IMR-90 (cell line): ENCODE data around the gene PLRG1. TPM values are rescaled to one million over a fixed set of nuclear protein-coding genes. Genes with fewer than 3 reads are reported as not detected.

ENCODE experiments used
- ATAC-seq: fragments of 200-7000 bp; cut with Tn5 transposase; 2 replicates; pipeline ENCODE4 v1.9.1; 2020; ENCODE audit warnings: low read depth, mild to moderate bottlenecking, moderate library complexity
- BruUV-seq: library from RNA; stranded (reverse); fragments of 400-500 nt; replicated peaks from 2 replicates; lab custom pipeline; 2021; lab: Mats Ljungman, UMichigan
- CTCF ChIA-PET: fragments of 300-600 bp; formaldehyde crosslinking; extraction: SDS; loops from one replicate; lab custom pipeline; 2021; ENCODE audit warnings: antibody characterized with exemption; lab: Yijun Ruan, JAX
- POLR2A ChIA-PET: fragments of 300-600 bp; sonication (Branson Sonifier 250); formaldehyde crosslinking; loops from one replicate; lab custom pipeline; 2022; ENCODE audit warnings: antibody characterized with exemption; ENCODE audit not compliant: unreplicated experiment; lab: Charles Lee
- DNase-seq: peaks from one replicate; pipeline ENCODE4 v3.0.0; 2013
- H2AFZ ChIP-seq: replicated peaks from 2 replicates; pipeline ENCODE3; 2013; ENCODE audit warnings: low read length, mild to moderate bottlenecking; ENCODE audit not compliant: poor library complexity
- H2AK5ac ChIP-seq: 2 replicates; pipeline ENCODE4 v1.6.1; 2013; ENCODE audit warnings: low read depth, low read length, inconsistent platforms
- H2AK9ac ChIP-seq: replicated peaks from 2 replicates; pipeline ENCODE3; 2013; ENCODE audit warnings: mild to moderate bottlenecking, low read depth, low read length, moderate library complexity; ENCODE audit not compliant: poor library complexity
- H2BK120ac ChIP-seq: 2 replicates; pipeline ENCODE4 v1.6.1; 2013; ENCODE audit warnings: low read depth, low read length, inconsistent platforms
- H2BK15ac ChIP-seq: 3 replicates; pipeline ENCODE4 v1.6.1; 2013; ENCODE audit warnings: low read depth, low read length, inconsistent platforms
- H2BK20ac ChIP-seq: 2 replicates; pipeline ENCODE4 v1.6.1; 2013; ENCODE audit warnings: low read depth, mild to moderate bottlenecking, inconsistent platforms, low read length, moderate library complexity
- H2BK5ac ChIP-seq: 2 replicates; pipeline ENCODE4 v1.6.1; 2013; ENCODE audit warnings: mild to moderate bottlenecking, low read depth, low read length, inconsistent platforms; ENCODE audit not compliant: poor library complexity, severe bottlenecking
- H3K14ac ChIP-seq: replicated peaks from 2 replicates; pipeline ENCODE4 v1.6.1; 2013; ENCODE audit warnings: low read depth, low read length, inconsistent platforms
- H3K18ac ChIP-seq: 2 replicates; pipeline ENCODE4 v1.6.1; 2013; ENCODE audit warnings: low read depth, low read length, control low read depth
- H3K23ac ChIP-seq: 2 replicates; pipeline ENCODE4 v1.6.1; 2013; ENCODE audit warnings: low read depth, low read length, inconsistent platforms
- H3K27ac ChIP-seq: 2 replicates; pipeline ENCODE4 v1.5.1; 2013; ENCODE audit warnings: mild to moderate bottlenecking, control low read depth, low read length; ENCODE audit not compliant: insufficient read depth
- H3K27me3 ChIP-seq: 2 replicates; pipeline ENCODE4 v1.6.1; 2013; ENCODE audit warnings: low read length; ENCODE audit not compliant: control insufficient read depth, insufficient read depth
- H3K36me3 ChIP-seq: 2 replicates; pipeline ENCODE4 v1.6.1; 2013; ENCODE audit warnings: low read length, mixed read lengths; ENCODE audit not compliant: control insufficient read depth, insufficient read depth
- H3K4ac ChIP-seq: 2 replicates; pipeline ENCODE4 v1.6.1; 2013; ENCODE audit warnings: low read depth, low read length, inconsistent platforms
- H3K4me1 ChIP-seq: 2 replicates; pipeline ENCODE4 v1.6.1; 2013; ENCODE audit warnings: low read length, mixed read lengths; ENCODE audit not compliant: control insufficient read depth, insufficient read depth
- H3K4me2 ChIP-seq: 2 replicates; pipeline ENCODE4 v1.6.1; 2013; ENCODE audit warnings: low read depth, mild to moderate bottlenecking, control low read depth, low read length, moderate library complexity
- H3K4me3 ChIP-seq: 2 replicates; pipeline ENCODE4 v1.5.1; 2013; ENCODE audit warnings: low read depth, mild to moderate bottlenecking, control low read depth, low read length, moderate library complexity; ENCODE audit not compliant: insufficient read depth
- H3K56ac ChIP-seq: 2 replicates; pipeline ENCODE4 v1.6.1; 2013; ENCODE audit warnings: low read length, inconsistent platforms; ENCODE audit not compliant: insufficient read depth; ENCODE audit errors: extremely low read depth
- H3K79me1 ChIP-seq, 2 experiments: 2 replicates each; pipeline ENCODE4 v1.6.1; 2013; ENCODE audit warnings: low read length in 2 of 2, inconsistent platforms in 1 of 2, low read depth in 1 of 2
- H3K9ac ChIP-seq: 2 replicates; pipeline ENCODE4 v1.6.1; 2013; ENCODE audit warnings: low read depth, low read length, control low read depth
- H3K9me1 ChIP-seq: 2 replicates; pipeline ENCODE4 v1.6.1; 2013; ENCODE audit warnings: low read length, inconsistent platforms; ENCODE audit not compliant: insufficient read depth
- H3K9me3 ChIP-seq: 2 replicates; pipeline ENCODE4 v1.6.1; 2013; ENCODE audit warnings: low read length; ENCODE audit not compliant: control insufficient read depth, insufficient read depth
- H4K20me1 ChIP-seq: 2 replicates; pipeline ENCODE4 v1.6.1; 2013; ENCODE audit warnings: low read length, inconsistent platforms; ENCODE audit not compliant: insufficient read depth
- H4K5ac ChIP-seq: 2 replicates; pipeline ENCODE4 v1.6.1; 2013; ENCODE audit warnings: mild to moderate bottlenecking, low read depth, low read length, control low read depth
- H4K8ac ChIP-seq, 2 experiments: 2 replicates each; pipeline ENCODE4 v1.6.1; 2013; ENCODE audit warnings: low read depth in 2 of 2, low read length in 2 of 2, control low read depth in 1 of 2, inconsistent platforms in 1 of 2
- H4K91ac ChIP-seq: 2 replicates; pipeline ENCODE4 v1.6.1; 2013; ENCODE audit warnings: low read depth, low read length, inconsistent platforms; ENCODE audit not compliant: insufficient read depth
- BHLHE40 ChIP-seq: fragments of 150-350 bp; IDR thresholded peaks from 2 replicates; pipeline ENCODE4 v1.6.1; 2016; ENCODE audit warnings: mild to moderate bottlenecking, low read depth, low read length
- CEBPB ChIP-seq: IDR thresholded peaks from 2 replicates; pipeline ENCODE4 v1.6.1; 2012; ENCODE audit warnings: low read depth, low read length, improper control_type of control experiment
- CHD1 ChIP-seq: IDR thresholded peaks from 2 replicates; pipeline ENCODE4 v1.6.1; 2012; ENCODE audit warnings: low read depth, low read length, improper control_type of control experiment
- CTCF ChIP-seq: conservative IDR thresholded peaks from 2 replicates; pipeline ENCODE4 v1.5.1; 2012; ENCODE audit warnings: mild to moderate bottlenecking, low read depth, low read length, improper control_type of control experiment
- FOS ChIP-seq: fragments of 150-350 bp; IDR thresholded peaks from 2 replicates; pipeline ENCODE4 v1.6.1; 2016; ENCODE audit warnings: low read depth, low read length
- MAFK ChIP-seq: IDR thresholded peaks from 2 replicates; pipeline ENCODE4 v1.6.1; 2012; ENCODE audit warnings: low read depth, low read length, improper control_type of control experiment
- MXI1 ChIP-seq: IDR thresholded peaks from 2 replicates; pipeline ENCODE4 v1.6.1; 2012; ENCODE audit warnings: low read depth, mild to moderate bottlenecking, low read length, moderate library complexity, borderline replicate concordance
- NFE2L2 ChIP-seq: fragments of 150-350 bp; IDR thresholded peaks from 2 replicates; pipeline ENCODE4 v1.6.1; 2016; ENCODE audit warnings: low read depth, mild to moderate bottlenecking, low read length
- POLR2A ChIP-seq: IDR thresholded peaks from 2 replicates; pipeline ENCODE4 v1.6.1; 2012; ENCODE audit warnings: mild to moderate bottlenecking, low read depth, low read length
- RAD21 ChIP-seq: IDR thresholded peaks from 2 replicates; pipeline ENCODE4 v1.6.1; 2012; ENCODE audit warnings: low read length, improper control_type of control experiment
- RFX5 ChIP-seq: IDR thresholded peaks from 2 replicates; pipeline ENCODE4 v1.8.0; 2012; ENCODE audit warnings: low read depth, mild to moderate bottlenecking, low read length, moderate library complexity
- SMC3 ChIP-seq: fragments of 150-350 bp; IDR thresholded peaks from 2 replicates; pipeline ENCODE4 v1.6.1; 2016; ENCODE audit warnings: low read depth, mild to moderate bottlenecking, antibody characterized with exemption, low read length, moderate library complexity
- WGBS, 2 experiments: methylation state at CpG; one replicate each; pipeline versions ENCODE4 v1.1.5 to v1.1.7; 2013; ENCODE audit warnings: missing lambda C conversion rate in 2 of 2; ENCODE audit not compliant: insufficient read length in 1 of 2; ENCODE audit errors: extremely low coverage in 2 of 2; 5-methylcytosine and 5-hydroxymethylcytosine counted together
- dilution Hi-C: fragments of 300-500 bp; cut with HindIII; formaldehyde crosslinking; loops from one replicate; pipeline ENCODE4 v1.14.3; 2018; ENCODE audit warnings: low sequenced_read_pairs; ENCODE audit not compliant: unreplicated experiment
- in situ Hi-C: fragments of 300-500 bp; cut with MboI; formaldehyde crosslinking; loops from 3 replicates; pipeline ENCODE4 v1.14.3; 2019; ENCODE audit warnings: low sequenced_read_pairs, inconsistent platforms, mixed read lengths
- intact Hi-C: fragments of 100-400 bp; cut with micrococcal nuclease; formaldehyde crosslinking; loops from 2 replicates; pipeline ENCODE4 v1.10.0; 2022
- polyA plus RNA-seq, 3 experiments: library from polyadenylated mRNA; depleted of rRNA; stranded (reverse); fragments of >200 nt; gene quantifications; 2 replicates each; pipeline ENCODE4 v1.2.3, GENCODE V29; 2012; ENCODE audit warnings: low replicate concordance in 1 of 3
- total RNA-seq: library from RNA; depleted of rRNA; stranded (reverse); fragments of >200 nt; gene quantifications from 2 replicates; pipeline ENCODE4 v1.2.3, GENCODE V29; 2012
- TF ChIP-seq, protein P1 (sequence below): fragments of 150-350 bp; IDR thresholded peaks from 2 replicates; pipeline ENCODE4 v1.6.1; 2016; ENCODE audit warnings: low read depth, mild to moderate bottlenecking, low read length, moderate library complexity, borderline replicate concordance

PLRG1 gene
- total and polyA plus RNA-seq, 2 of the 4 experiments (the other 2 are of a cell fraction), result 76.1 to 200 TPM

DNA sequence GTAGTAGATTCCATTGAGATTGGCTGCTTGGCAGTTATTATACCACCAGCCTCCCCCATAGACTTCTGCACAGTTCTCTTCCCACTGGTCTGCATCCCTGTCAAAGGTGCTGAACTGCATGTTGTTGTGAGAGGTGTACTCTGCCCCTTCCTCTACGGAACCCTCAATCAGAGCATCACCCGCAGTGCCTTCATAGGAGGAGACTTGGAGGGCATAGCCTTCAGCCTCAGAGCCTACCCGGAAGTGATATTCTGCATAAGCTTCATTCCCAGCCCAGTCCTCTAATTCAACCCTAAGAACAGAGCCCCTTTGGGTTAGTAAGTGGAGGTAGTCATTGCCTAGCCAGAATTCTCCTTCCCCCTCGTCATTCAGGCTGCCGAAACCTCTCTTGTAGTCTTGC, 34.1 kb upstream of the PLRG1 start:
- CTCF ChIA-PET, result no interaction called here
- in situ Hi-C loops, result no loop called here
- no peak overlapping the region for H2BK5ac ChIP-seq

More for the DNA sequence above, 34.1 kb upstream of the PLRG1 start:
- H2AK5ac ChIP-seq, result no peak overlapping the region
- H3K56ac ChIP-seq, result no peak overlapping the region
- no peak overlapping the region for H4K5ac ChIP-seq
- H4K8ac ChIP-seq, result no peak overlapping the region
- WGBS, 2 experiments, result 100% methylated on average over 1 of the region's 5 CpGs; no CpG with 5 or more reads in 1 of the 2 experiments
- H3K4me3 ChIP-seq, result no peak overlapping the region
- no peak overlapping the region for H2AFZ ChIP-seq
- H3K14ac ChIP-seq, result no peak overlapping the region
- H3K23ac ChIP-seq, result no peak overlapping the region
- no peaks in the 10 kb centered on the region for H3K36me3 ChIP-seq
- TF ChIP-seq, protein P1, sequence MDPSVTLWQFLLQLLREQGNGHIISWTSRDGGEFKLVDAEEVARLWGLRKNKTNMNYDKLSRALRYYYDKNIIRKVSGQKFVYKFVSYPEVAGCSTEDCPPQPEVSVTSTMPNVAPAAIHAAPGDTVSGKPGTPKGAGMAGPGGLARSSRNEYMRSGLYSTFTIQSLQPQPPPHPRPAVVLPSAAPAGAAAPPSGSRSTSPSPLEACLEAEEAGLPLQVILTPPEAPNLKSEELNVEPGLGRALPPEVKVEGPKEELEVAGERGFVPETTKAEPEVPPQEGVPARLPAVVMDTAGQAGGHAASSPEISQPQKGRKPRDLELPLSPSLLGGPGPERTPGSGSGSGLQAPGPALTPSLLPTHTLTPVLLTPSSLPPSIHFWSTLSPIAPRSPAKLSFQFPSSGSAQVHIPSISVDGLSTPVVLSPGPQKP, result no peak
- TF ChIP-seq NFE2L2, result no peak
- no peak for TF ChIP-seq RFX5
- TF ChIP-seq MXI1, result no peak
- no peak for TF ChIP-seq CHD1
- TF ChIP-seq BHLHE40, result no peak
- no peak for TF ChIP-seq POLR2A
- no peak for TF ChIP-seq FOS
- no peak for TF ChIP-seq SMC3
- no peak for TF ChIP-seq CEBPB
- TF ChIP-seq CTCF, result no peak
- TF ChIP-seq MAFK, result no peak
- TF ChIP-seq RAD21, result no peak
- no peak overlapping the region for H4K91ac ChIP-seq
- H2BK120ac ChIP-seq, result no peak overlapping the region
- dilution Hi-C loops (no loop called here), intact Hi-C loops (no loop called here)
- ATAC-seq (no peak), DNase-seq (no peak)
- no peak overlapping the region for H2AK9ac ChIP-seq
- no peaks in the 10 kb centered on the region for H3K27me3 ChIP-seq
- H3K18ac ChIP-seq, result no peak overlapping the region
- no peaks in the 10 kb centered on the region for H3K79me1 ChIP-seq
- H3K9ac ChIP-seq, result no peak overlapping the region
- no peaks in the 10 kb centered on the region for H3K9me3 ChIP-seq
- no peak overlapping the region for H3K27ac ChIP-seq
- no peaks in the 10 kb centered on the region for H4K20me1 ChIP-seq
- H3K4me2 ChIP-seq, result no peak overlapping the region
- H3K4ac ChIP-seq, result no peak overlapping the region
- H3K4me1 ChIP-seq, result no peaks in the 10 kb centered on the region
- no TSS peak for BruUV-seq
- H2BK20ac ChIP-seq, result no peak overlapping the region
- H2BK15ac ChIP-seq, result no peak overlapping the region
- POLR2A ChIA-PET, result no interaction called here
- H3K9me1 ChIP-seq, result no peaks in the 10 kb centered on the region
